MM.1S (cell line): Measurements from ENCODE around the gene ITPA.

Experiments used
- CTCF ChIP-seq: fragments of 300-600 bp; sonication (generic); IDR thresholded peaks from 2 replicates; pipeline ENCODE4 v1.5.1; 2016; ENCODE audit warnings: antibody characterized with exemption, low read length, mixed read lengths
- EZH2 ChIP-seq: fragments of 300-600 bp; sonication (generic); optimal IDR thresholded peaks from 2 replicates; pipeline ENCODE3; 2017; ENCODE audit warnings: low read depth, mild to moderate bottlenecking, antibody characterized with exemption, low read length, mixed read lengths
- EZH2phosphoT487 ChIP-seq: fragments of 300-600 bp; sonication (generic); IDR thresholded peaks from 2 replicates; pipeline ENCODE4 v1.6.1; 2018; ENCODE audit warnings: antibody characterized with exemption, low read length

GRCh38 chr20:3166338-3166912 lies 42.9 kb upstream of the ITPA start:
- TF ChIP-seq CTCF (no peak), EZH2 (no peak), EZH2phosphoT487 (no peak)
